GM19468 (cell line): ENCODE results near the gene ZNF512B.
"Not testable (repeated sequence)": the region's sequence is repeated elsewhere in the genome, so short reads cannot be mapped to it uniquely, and the experiment has no call there.

Experiments used
- ATAC-seq: cut with Tn5 transposase; IDR thresholded peaks from one replicate; pipeline ENCODE4 v1.9.1; 2021; ENCODE audit warnings: mild to moderate bottlenecking, moderate library complexity, moderate number of reproducible peaks; ENCODE audit not compliant: unreplicated experiment; ENCODE audit errors: extremely low read depth

The ZNF512B gene

GRCh38 chr20:63964412-63964811, 5.3 kb downstream of the ZNF512B start:
- ATAC-seq = no peak

GRCh38 chr20:63963784-63964301, 5.9 kb downstream of the ZNF512B start:
- ATAC-seq = no peak

GRCh38 chr20:63963348-63963741, 6.4 kb downstream of the ZNF512B start:
- no peak for ATAC-seq

DNA sequence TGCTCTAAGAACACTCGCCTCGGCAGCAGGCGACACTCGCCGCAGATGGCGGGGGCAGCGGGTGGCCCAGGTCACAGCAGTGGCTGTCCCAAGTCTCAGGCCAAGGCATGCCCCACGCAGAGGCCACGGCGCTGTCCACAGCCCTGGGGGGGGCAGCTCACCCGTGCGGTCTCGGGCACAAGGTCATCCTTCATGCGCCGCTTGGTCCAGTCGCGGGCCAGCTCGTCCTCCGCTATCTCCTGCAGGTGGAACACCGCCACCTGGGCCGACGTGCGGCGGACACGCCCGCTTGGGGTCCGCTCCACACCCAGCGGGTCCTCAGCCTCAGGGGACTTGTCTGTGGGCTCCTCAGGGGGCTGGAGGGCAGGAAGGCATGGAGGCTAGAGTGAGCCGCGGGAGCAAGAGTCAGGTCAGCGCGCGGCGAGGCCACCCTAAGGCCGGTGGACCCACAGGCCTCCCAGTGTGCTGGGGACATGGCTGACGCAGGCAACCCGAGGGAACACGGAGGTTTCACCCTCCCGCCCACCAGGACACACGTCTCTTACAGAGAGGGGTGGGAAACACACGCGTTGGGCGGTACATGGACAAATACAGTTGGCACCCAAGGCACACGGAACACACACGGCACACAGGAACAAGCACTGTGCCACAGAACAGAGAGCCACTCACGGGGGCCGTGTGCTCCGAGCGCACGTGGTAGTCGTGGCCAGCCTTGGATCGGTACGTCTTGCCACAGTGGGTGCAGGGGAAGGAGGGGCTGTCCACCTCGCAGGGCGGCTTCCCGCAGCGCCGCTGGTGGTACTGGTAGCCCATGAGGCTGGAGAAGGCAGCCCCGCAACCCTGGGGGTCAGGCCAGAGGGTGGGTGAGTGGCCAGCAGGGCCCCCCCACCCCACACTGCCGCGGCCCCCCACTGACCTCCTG, 7.0 kb downstream of the ZNF512B start:
- ATAC-seq = no peak

DNA sequence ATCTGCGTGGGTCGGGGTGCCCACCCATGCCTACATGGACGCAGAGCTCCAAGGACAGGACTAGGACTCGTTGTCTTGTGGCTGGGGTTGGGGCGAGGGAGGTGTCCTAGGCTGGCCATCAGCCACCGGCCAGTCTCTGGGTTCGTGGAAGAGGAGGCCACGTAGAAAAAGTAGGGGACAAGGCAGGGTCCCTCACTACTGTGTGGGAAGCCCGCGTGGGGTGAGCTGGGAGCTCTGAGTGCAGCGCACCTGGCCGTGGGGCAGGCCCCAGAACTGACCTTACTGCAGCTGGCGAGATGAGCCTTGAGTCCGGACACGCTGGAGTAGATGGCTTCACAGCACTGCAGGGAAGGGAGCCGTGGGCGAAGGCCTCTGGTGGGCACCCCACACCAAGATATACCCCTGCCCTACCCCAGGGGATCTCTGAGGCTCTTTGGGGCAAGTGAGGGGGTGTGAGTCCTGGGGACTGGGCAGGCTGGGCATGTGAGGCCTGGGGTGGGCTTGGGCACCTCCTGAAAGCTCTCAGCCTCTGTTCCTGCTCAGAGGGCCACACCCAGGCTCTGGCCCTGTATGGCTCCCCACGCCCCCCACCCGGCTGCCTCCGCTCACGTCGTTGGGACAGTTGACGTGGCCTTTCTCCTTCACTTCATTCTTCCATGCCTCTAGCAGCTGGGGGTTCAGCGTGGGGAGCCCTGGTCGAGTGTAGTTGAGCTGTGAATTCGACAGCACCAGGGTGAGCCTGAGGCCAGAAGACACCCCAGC, 7.9 kb downstream of the ZNF512B start:
- no peak for ATAC-seq

DNA sequence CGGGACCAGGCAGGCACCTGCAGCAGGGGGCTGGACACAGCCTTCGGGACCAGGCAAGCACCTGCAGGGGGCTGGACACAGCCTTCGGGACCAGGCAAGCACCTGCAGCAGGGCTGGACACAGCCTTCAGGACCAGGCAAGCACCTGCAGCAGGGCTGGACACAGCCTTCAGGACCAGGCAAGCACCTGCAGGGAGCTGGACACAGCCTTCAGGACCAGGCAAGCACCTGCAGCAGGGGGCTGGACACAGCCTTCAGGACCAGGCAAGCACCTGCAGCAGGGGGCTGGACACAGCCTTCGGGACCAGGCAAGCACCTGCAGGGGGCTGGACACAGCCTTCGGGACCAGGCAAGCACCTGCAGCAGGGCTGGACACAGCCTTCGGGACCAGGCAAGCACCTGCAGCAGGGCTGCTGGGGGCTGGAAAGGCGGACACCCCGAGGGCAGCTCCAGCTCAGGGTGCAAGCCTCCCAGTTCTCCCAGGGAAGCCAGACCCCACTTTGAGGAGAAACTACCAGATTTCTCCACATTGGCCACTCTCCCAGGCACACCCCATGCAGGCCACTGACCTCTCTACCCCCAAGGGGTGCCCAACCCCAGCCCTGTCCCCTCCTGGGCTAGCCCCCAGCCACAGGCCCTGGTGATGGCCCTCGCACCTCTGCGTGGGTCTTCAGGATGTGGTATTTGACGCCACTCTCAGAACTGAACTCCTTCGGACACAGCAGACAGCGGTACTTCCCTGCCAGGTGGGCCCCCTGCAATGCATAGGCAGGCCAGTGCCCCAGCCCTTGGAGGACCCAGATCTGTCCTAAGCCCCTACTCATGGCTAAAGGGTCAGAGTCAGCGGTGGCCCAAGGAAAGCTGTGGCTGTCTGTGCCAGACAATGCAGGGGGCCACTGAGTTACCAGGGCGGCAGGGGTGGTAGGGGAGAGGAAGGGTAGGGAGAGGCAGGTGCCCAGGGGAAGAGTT, 8.8 kb downstream of the ZNF512B start:
- ATAC-seq = not testable (repeated sequence)

GRCh38 chr20:63959699-63960075, 10.0 kb downstream of the ZNF512B start:
- ATAC-seq = no peak

DNA sequence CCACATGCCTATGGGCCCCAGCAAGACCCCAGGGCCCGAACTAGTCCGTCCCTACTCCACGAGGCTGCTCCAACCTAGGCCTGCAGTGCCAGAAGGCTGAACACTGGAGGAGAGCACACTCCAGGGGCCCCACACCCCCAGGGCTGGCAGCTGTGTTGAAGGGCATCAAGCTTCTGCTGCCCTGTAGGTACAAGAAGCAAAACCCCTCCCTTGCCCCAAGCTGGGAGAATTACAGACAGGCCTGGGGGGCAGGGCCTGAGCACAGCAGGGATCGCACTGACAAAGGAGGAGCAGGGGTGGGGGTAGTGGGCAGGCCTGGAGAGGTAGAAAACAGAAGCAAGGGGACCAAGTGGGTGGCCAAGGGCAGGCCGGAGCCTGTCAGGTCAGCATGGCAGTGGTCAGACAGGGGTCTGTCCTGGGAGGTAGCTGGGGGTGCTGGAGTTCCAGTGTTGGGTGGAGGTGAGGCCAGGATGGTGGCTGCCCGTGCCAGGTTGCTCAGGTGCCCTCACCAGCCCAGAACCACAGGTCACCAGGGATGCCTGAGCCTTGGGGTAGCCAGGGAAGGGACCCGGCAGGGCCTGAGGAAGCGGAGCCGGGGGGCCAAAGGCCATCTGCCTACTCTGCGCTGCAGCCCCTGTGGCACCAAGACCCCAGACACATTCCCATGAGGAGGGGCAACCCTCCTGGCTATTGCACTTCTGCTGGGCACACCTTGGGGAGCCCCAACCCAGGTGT, 10.6 kb downstream of the ZNF512B start:
- no peak for ATAC-seq

- ATAC-seq = no peak
Measured at GRCh38 chr20:63958471-63958870, 11.3 kb downstream of the ZNF512B start.

- ATAC-seq = no peak
Measured at GRCh38 chr20:63957690-63958441, 11.9 kb downstream of the ZNF512B start.

DNA sequence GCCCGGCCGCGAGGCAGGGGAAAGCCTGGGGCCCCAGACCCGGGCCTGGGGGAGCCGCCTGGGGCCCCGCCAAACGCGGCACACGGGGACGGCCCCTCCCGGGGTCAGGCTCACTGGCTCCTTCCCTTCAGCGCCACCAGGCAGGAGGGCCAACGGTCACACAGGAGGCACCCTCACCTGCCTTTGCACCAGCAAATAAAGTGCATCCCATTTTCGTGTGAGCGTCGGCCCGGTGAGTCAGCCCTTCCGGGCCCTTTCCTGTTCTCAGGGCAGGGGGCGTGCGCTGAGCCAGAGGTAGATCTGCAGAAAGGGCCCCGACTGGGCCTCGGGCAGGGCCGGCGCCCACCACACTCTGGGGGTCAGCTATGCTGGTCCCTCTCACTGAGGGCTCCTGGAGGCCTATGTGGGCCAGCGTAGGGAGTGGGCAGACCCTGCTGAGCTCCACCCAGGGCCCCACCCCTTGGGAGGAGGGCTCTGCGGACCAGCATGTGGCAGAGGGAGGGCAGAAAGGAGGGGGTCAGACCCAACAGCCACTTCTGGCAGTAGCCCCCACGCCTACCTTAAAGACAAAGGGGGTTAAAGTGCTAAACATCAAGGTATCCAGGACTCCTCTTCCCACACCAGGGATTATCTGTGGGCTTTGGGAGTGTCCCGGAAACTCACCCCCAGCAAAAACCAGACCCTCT, 12.6 kb downstream of the ZNF512B start:
- no peak for ATAC-seq

DNA sequence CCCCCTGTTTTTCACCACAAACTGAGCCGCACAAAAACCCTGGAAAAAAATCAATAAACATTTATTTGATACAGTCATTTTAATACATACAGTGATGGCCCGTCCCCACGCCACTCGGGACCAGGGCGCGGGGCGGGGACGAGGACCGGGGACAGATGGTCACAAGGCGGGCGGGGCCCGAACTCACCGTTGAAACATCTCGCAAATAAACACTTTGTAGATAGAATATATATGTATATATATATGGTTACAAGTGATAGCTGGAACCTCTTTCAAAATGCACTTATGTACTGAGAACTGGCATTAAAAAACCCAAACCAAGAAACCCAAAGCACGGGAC, 13.1 kb downstream of the ZNF512B start:
- no peak for ATAC-seq

- ATAC-seq = peak; percentile 60
Measured at GRCh38 chr20:63955827-63956663, 13.7 kb downstream of the ZNF512B start, which contains the start of gene UCKL1. Gene UCKL1, minus strand, starts transcription at chr20:63956416. Its CDS starts 44 bp downstream, at chr20:63956372.

- no peak for ATAC-seq
Measured at GRCh38 chr20:63955281-63955826, 14.4 kb downstream of the ZNF512B start.

DNA sequence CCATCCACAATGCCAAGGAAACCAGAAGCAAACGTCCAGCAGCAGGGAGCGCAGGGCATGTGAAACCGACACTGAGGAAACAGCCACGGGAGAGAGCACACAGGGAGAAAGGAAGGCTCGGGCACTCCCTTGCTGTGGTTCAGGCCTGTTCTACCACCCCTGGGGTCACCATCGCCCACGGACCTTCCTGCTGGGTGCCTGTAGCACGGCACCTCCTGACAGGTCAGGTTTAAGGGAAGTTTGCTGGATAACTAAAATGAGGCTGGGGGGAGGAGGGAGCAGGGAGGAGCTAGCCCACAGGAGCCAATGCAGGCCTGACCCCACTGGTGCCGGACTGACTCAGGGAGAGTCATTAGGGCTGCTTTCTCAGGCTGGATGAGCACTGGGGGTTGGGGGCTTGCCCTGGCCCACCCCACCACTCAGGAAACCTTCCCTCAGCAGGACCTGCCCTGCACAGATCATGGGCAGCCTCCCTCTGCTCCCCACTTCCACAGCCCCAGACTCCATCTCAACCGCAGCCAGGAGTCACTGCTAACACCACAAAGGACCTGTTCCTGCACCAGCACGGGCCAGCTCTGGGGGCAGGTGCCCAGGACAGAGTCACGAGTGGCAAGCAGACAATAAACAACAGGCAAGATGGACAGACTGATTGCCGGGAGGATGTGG, 15.8 kb downstream of the ZNF512B start:
- ATAC-seq = no peak

GRCh38 chr20:63952769-63953168, 17.0 kb downstream of the ZNF512B start:
- no peak for ATAC-seq

GRCh38 chr20:63952210-63952535, 17.6 kb downstream of the ZNF512B start:
- no peak for ATAC-seq
